ENCODE results near the gene BCL6.

BCL6 gene

GRCh38 chr3:187759601-187760000, 14.3 kb upstream of the BCL6 start:
- no peak for FAIRE-seq

GRCh38 chr3:187758318-187758955, 13.2 kb upstream of the BCL6 start:
- no peak for FAIRE-seq

- no peak for FAIRE-seq
Measured at GRCh38 chr3:187753516-187753915, 8.2 kb upstream of the BCL6 start.

GRCh38 chr3:187750513-187751123, 5.3 kb upstream of the BCL6 start:
- no peak for FAIRE-seq

- no peak for FAIRE-seq
Measured at GRCh38 chr3:187750006-187750512, 4.8 kb upstream of the BCL6 start.

- no peak for FAIRE-seq
Measured at GRCh38 chr3:187748050-187748481, 2.8 kb upstream of the BCL6 start.

GRCh38 chr3:187747506-187747905, 2.2 kb upstream of the BCL6 start:
- FAIRE-seq, result no peak

- peak; percentile 70 for FAIRE-seq
Measured at GRCh38 chr3:187746442-187747281, 1.4 kb upstream of the BCL6 start.

- FAIRE-seq, result no peak
Measured at GRCh38 chr3:187746059-187746441, 782 bp upstream of the BCL6 start.

GRCh38 chr3:187744169-187745151, 808 bp downstream of the BCL6 start:
- FAIRE-seq, result no peak

- no peak for FAIRE-seq
Measured at GRCh38 chr3:187743195-187744141, 1.8 kb downstream of the BCL6 start.

GRCh38 chr3:187742351-187743171, 2.7 kb downstream of the BCL6 start:
- FAIRE-seq, result no peak

GRCh38 chr3:187741403-187742350, 3.6 kb downstream of the BCL6 start:
- no peak for FAIRE-seq

- FAIRE-seq, result no peak
Measured at GRCh38 chr3:187740421-187741399, 4.6 kb downstream of the BCL6 start.

- no peak for FAIRE-seq
Measured at GRCh38 chr3:187739561-187740332, 5.5 kb downstream of the BCL6 start.

- FAIRE-seq, result no peak
Measured at GRCh38 chr3:187739094-187739560, 6.1 kb downstream of the BCL6 start.

Measured in endometrium (tissue), 2 donors.